ENCODE results near the gene SLAIN2. TPM values are rescaled to one million over a fixed set of nuclear protein-coding genes. Genes with fewer than 3 reads are reported as not detected.

Gene SLAIN2
- total and polyA plus RNA-seq, 5 donors = 46.1 to 123 (median 120) TPM

GRCh38 chr4:48472794-48473193 lies 131.5 kb downstream of the SLAIN2 start:
- intact Hi-C loops (cut with DNase I) = no loop called here
- WGBS = 82% methylated on average over 1 of the region's 1 CpG

DNA sequence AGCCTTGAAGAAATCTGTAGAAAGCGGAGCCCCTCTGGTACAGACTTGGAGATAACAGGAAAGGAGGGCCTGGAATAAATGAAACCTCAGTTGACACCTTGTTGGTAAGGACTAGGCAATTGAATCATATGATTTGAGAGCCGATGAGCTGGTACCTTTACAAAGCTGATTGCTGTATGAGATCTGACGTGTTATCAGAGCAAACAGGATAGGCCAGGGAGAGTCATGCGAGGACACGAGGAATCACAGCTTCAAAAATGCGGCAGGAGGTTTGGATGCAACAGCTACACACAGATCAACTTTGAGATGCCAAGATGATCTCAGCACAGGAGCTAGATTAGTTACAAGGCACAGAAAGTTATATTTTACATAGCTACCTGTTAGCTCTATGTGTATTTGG lies 134.4 kb downstream of the SLAIN2 start:
- H3K4me1 ChIP-seq (ENCODE audit: control insufficient read depth, insufficient read depth, low read length) = no peaks in the 10 kb centered on the region
- 82% methylated on average over 6 of the region's 6 CpGs for WGBS
- intact Hi-C loops (cut with DNase I) = no loop called here
- ATAC-seq (no peak), DNase-seq (no peak)
- no peaks in the 10 kb centered on the region for H3K9me3 ChIP-seq (ENCODE audit: control insufficient read depth, low read length)
- H3K4me3 ChIP-seq (ENCODE audit: low read length) = no peak overlapping the region
- no peaks in the 10 kb centered on the region for H3K27me3 ChIP-seq (ENCODE audit: control insufficient read depth, insufficient read depth)
- no peak overlapping the region for H3K27ac ChIP-seq (ENCODE audit: low read length)

More at GRCh38 chr4:48472794-48473193, 131.5 kb downstream of the SLAIN2 start:
- Histone ChIP-seq H3K9me3 (ENCODE audit: control insufficient read depth, low read length) (no peaks in the 10 kb centered on the region), H3K27me3 (ENCODE audit: control insufficient read depth, insufficient read depth) (no peaks in the 10 kb centered on the region), H3K4me3 (ENCODE audit: low read length) (no peak overlapping the region), H3K4me1 (ENCODE audit: control insufficient read depth, insufficient read depth, low read length) (no peaks in the 10 kb centered on the region), H3K27ac (ENCODE audit: low read length) (no peak overlapping the region)
- no peak for DNase-seq
- ATAC-seq = no peak

Other genes starting within 250 kb of the SLAIN2 start
- gene TXK, start 207.3 kb upstream of the SLAIN2 start, total RNA-seq = 1 to 10 TPM in 2 of 4 donors, under 1 TPM in 2; 0.59 to 1.8 (median 0.87) TPM
- gene TXK, start 207.3 kb upstream of the SLAIN2 start, polyA plus RNA-seq = 0.14 TPM
- 1 to 10 TPM; 1.5 to 3.7 (median 2.0) TPM for gene TEC, start 71.7 kb upstream of the SLAIN2 start, total RNA-seq
- 0.84 TPM for gene TEC, start 71.7 kb upstream of the SLAIN2 start, polyA plus RNA-seq
- under 1 TPM in 1 of 4 donors, not detected in 3; 0.25 TPM for gene SLC10A4, start 141.8 kb downstream of the SLAIN2 start, total RNA-seq
- gene SLC10A4, start 141.8 kb downstream of the SLAIN2 start, polyA plus RNA-seq = 0.09 TPM
- not detected for gene ZAR1, start 148.7 kb downstream of the SLAIN2 start, total RNA-seq
- gene ZAR1, start 148.7 kb downstream of the SLAIN2 start, polyA plus RNA-seq = not detected